Caco-2 (cell line): ENCODE data around the gene FBXO10. TPM values are rescaled to one million over a fixed set of nuclear protein-coding genes. Genes with fewer than 3 reads are reported as not detected.

Source experiments
- BruUV-seq: library from RNA; stranded (reverse); fragments of 400-500 nt; replicated peaks from 2 replicates; lab custom pipeline; 2021; lab: Mats Ljungman, UMichigan
- CTCF ChIA-PET: fragments of 300-600 bp; sonication (Branson Sonifier 250); formaldehyde crosslinking; loops from one replicate; lab custom pipeline; 2022; ENCODE audit warnings: antibody characterized with exemption; lab: Charles Lee
- POLR2A ChIA-PET: fragments of 300-600 bp; sonication (Branson Sonifier 250); formaldehyde crosslinking; loops from one replicate; lab custom pipeline; 2022; ENCODE audit warnings: antibody characterized with exemption; lab: Charles Lee
- DNase-seq, 2 experiments: peaks; one replicate each; pipeline versions ENCODE4 v3.0.0 to v3.0.0-alpha.2; 2020 to 2022
- H3K27me3 ChIP-seq: replicated peaks from 2 replicates; pipeline ENCODE4 v1.6.0; 2011; ENCODE audit warnings: low read length; ENCODE audit not compliant: control insufficient read depth, insufficient read depth
- H3K36me3 ChIP-seq: 2 replicates; pipeline ENCODE4 v1.5.1; 2011; ENCODE audit warnings: low read length; ENCODE audit not compliant: control insufficient read depth, insufficient read depth
- H3K4me1 ChIP-seq: fragments of 250-450 bp; sonication (Bioruptor Pico); 2 replicates; pipeline ENCODE4 v1.5.1; 2020; ENCODE audit warnings: mild to moderate bottlenecking
- H3K4me3 ChIP-seq: 2 replicates; pipeline ENCODE4 v1.5.1; 2011; ENCODE audit warnings: low read depth, mild to moderate bottlenecking, control low read depth, low read length
- H3K9me3 ChIP-seq: fragments of 250-450 bp; sonication (Bioruptor Pico); 2 replicates; pipeline ENCODE4 v1.5.1; 2020; ENCODE audit warnings: mild to moderate bottlenecking, moderate library complexity
- H3K27ac Mint-ChIP-seq: one replicate; pipeline ENCODE4 v1.8.0; 2022; ENCODE audit warnings: mixed read lengths; ENCODE audit not compliant: unreplicated experiment
- H3K27me3 Mint-ChIP-seq: one replicate; pipeline ENCODE4 v1.8.0; 2022; ENCODE audit warnings: mixed read lengths; ENCODE audit not compliant: insufficient read depth, unreplicated experiment
- H3K36me3 Mint-ChIP-seq: one replicate; pipeline ENCODE4 v1.8.0; 2022; ENCODE audit warnings: mild to moderate bottlenecking, mixed read lengths; ENCODE audit not compliant: insufficient read depth, unreplicated experiment
- H3K4me1 Mint-ChIP-seq: one replicate; pipeline ENCODE4 v1.8.0; 2022; ENCODE audit warnings: low read depth, mixed read lengths; ENCODE audit not compliant: unreplicated experiment
- H3K4me3 Mint-ChIP-seq: one replicate; pipeline ENCODE4 v1.8.0; 2022; ENCODE audit warnings: mild to moderate bottlenecking, moderate library complexity, mixed read lengths; ENCODE audit not compliant: unreplicated experiment
- H3K9me3 Mint-ChIP-seq: one replicate; pipeline ENCODE4 v1.8.0; 2022; ENCODE audit warnings: mixed read lengths; ENCODE audit not compliant: unreplicated experiment
- intact Hi-C: fragments of 100-400 bp; cut with micrococcal nuclease; formaldehyde crosslinking; loops from one replicate; pipeline ENCODE4 v1.10.0; 2022; ENCODE audit not compliant: unreplicated experiment
- total RNA-seq: library from RNA; stranded (reverse); gene quantifications from 2 replicates; pipeline ENCODE4 v1.2.3, GENCODE V29; 2022
- TF ChIP-seq, protein P1 (sequence below), 2 experiments: fragments of 200-600 bp in 1 of 2; IDR thresholded peaks; 1 replicate in 1 of 2; 2 replicates in 1 of 2; pipeline versions ENCODE4 v1.5.1 to v1.8.0; 2011 to 2022; ENCODE audit warnings: antibody characterized with exemption in 1 of 2, control low read depth in 1 of 2, inconsistent platforms in 1 of 2, low read depth in 1 of 2, low read length in 1 of 2, mild to moderate bottlenecking in 1 of 2, moderate library complexity in 1 of 2; ENCODE audit not compliant: insufficient read depth in 1 of 2, severe bottlenecking in 1 of 2, unreplicated experiment in 1 of 2

Gene FBXO10
- total RNA-seq, 1 experiment from 2014 or later: 6.9 TPM

DNA sequence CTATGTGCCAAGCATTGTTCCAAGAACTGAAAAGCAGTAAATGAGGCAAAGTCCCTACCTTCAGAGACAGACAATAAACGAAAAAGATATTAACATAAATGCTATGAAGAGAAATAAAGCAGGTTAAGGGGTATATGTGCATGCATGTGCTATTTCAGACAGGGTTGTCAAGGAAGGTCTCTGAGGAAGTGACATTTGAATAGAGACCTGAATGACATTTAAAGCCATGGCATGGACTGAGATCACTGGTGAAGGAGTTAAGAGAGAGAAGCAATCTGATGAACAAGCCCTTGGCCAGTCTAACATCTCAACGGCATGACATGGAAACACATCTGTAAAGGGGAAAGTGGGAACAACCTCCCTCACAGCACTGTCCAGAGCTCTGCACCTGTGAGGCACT, 14.5 kb downstream of the FBXO10 start:
- Histone ChIP-seq H3K9me3 (peaks cover 13% of the 10 kb centered on the region), H3K4me3 (no peak overlapping the region), H3K27me3 (no peaks in the 10 kb centered on the region), H3K36me3 (no peaks in the 10 kb centered on the region), H3K4me1 (no peaks in the 10 kb centered on the region)
- TF ChIP-seq, protein P1, sequence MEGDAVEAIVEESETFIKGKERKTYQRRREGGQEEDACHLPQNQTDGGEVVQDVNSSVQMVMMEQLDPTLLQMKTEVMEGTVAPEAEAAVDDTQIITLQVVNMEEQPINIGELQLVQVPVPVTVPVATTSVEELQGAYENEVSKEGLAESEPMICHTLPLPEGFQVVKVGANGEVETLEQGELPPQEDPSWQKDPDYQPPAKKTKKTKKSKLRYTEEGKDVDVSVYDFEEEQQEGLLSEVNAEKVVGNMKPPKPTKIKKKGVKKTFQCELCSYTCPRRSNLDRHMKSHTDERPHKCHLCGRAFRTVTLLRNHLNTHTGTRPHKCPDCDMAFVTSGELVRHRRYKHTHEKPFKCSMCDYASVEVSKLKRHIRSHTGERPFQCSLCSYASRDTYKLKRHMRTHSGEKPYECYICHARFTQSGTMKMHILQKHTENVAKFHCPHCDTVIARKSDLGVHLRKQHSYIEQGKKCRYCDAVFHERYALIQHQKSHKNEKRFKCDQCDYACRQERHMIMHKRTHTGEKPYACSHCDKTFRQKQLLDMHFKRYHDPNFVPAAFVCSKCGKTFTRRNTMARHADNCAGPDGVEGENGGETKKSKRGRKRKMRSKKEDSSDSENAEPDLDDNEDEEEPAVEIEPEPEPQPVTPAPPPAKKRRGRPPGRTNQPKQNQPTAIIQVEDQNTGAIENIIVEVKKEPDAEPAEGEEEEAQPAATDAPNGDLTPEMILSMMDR (IDR thresholded peaks at IDR 0.05; ENCODE audit: insufficient read depth in 1 of 2, low read depth in 1 of 2, low read length in 1 of 2, severe bottlenecking in 1 of 2, unreplicated experiment in 1 of 2): no peak
- Mint-ChIP-seq H3K4me3 (no peak overlapping the region), H3K36me3 (peaks cover 17% of the 10 kb centered on the region), H3K27me3 (no peaks in the 10 kb centered on the region), H3K9me3 (peaks cover 9% of the 10 kb centered on the region), H3K4me1 (no peaks in the 10 kb centered on the region), H3K27ac (no peak overlapping the region)
- ChIA-PET POLR2A (no interaction called here), CTCF (no interaction called here)
- BruUV-seq: no TSS peak
- DNase-seq: no peak
- intact Hi-C loops: no loop called here

DNA sequence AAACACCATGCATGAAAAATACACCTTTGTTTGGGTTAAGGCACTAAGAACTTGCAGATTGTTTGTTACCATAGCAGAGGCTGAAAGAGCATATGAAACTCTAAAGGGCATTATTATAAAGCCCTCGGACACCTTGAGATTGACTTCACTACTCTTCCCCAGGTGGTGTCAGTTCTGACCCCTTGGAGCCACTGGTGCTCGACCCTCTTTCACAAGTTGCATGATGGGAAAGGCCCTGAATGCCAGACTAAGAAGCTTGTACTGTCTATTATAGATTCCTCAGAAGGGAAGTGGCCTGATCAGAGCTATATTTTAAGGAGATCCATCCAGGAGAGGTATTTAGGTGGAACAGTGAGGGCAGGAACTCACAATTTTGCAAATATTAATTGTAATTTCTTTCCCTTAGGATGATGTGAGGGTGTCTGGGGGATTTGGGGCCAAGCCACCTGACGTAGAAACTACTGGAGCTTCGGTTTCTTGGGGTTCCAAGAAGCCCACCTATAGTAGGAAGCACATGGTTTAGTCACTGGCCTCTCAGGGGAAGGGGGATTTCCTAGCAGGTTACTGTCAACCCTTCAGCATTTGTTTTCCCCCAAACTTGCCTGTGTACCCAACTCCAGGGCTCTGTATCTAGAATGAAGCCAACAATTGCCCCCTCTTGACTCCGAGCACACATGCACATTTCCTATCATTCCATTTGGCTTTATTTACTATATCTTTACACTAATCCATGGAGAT, 16.2 kb downstream of the FBXO10 start:
- no peaks in the 10 kb centered on the region for H3K27me3 Mint-ChIP-seq
- peaks cover 9% of the 10 kb centered on the region for H3K9me3 Mint-ChIP-seq
- intact Hi-C loops: loop anchor here (2.0 kb wide), 1 partner anchor 25 kb away; no protein-coding TSS in a partner anchor
- BruUV-seq: no TSS peak
- H3K27ac Mint-ChIP-seq: no peak overlapping the region
- TF ChIP-seq, protein P1 (IDR thresholded peaks at IDR 0.05; ENCODE audit: insufficient read depth in 1 of 2, low read depth in 1 of 2, low read length in 1 of 2, severe bottlenecking in 1 of 2, unreplicated experiment in 1 of 2): no peak
- no peak overlapping the region for H3K4me3 Mint-ChIP-seq
- ChIA-PET POLR2A (no interaction called here), CTCF (no interaction called here)
- no peaks in the 10 kb centered on the region for H3K36me3 ChIP-seq
- peaks cover 17% of the 10 kb centered on the region for H3K36me3 Mint-ChIP-seq
- H3K4me3 ChIP-seq: no peak overlapping the region
- H3K9me3 ChIP-seq: peaks cover 13% of the 10 kb centered on the region
- no peaks in the 10 kb centered on the region for H3K4me1 Mint-ChIP-seq
- H3K4me1 ChIP-seq: no peaks in the 10 kb centered on the region
- no peaks in the 10 kb centered on the region for H3K27me3 ChIP-seq
- DNase-seq: no peak

DNA sequence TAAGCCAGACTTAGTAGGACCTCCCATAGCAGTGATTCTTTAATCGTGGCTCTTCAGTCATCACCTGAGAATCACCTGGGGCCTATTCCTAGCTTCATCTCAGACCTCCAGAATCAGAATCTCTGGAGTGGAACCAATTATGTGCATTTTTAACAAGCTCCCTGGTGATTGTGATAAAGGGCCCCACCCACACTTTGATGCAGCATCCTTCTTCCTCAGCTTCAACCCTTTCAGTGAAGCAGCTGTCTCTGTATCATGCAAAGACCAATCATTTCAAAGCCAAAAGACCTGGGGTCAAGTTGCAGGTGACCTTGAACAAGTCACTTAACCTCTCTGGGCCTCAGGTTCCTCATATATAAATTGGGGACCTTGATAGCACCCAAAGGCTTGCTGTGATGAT, 17.1 kb downstream of the FBXO10 start:
- ChIA-PET CTCF (no interaction called here), POLR2A (no interaction called here)
- Mint-ChIP-seq H3K4me1 (no peaks in the 10 kb centered on the region), H3K9me3 (peaks cover 9% of the 10 kb centered on the region), H3K36me3 (peaks cover 15% of the 10 kb centered on the region), H3K27me3 (no peaks in the 10 kb centered on the region), H3K27ac (no peak overlapping the region), H3K4me3 (no peak overlapping the region)
- no TSS peak for BruUV-seq
- H3K9me3 ChIP-seq: peaks cover 4% of the 10 kb centered on the region
- intact Hi-C loops: loop anchor here (2.0 kb wide), 1 partner anchor 24 kb away; no protein-coding TSS in a partner anchor
- H3K4me1 ChIP-seq: no peaks in the 10 kb centered on the region
- DNase-seq: no peak
- H3K4me3 ChIP-seq: no peak overlapping the region
- TF ChIP-seq, protein P1 (IDR thresholded peaks at IDR 0.05; ENCODE audit: insufficient read depth in 1 of 2, low read depth in 1 of 2, low read length in 1 of 2, severe bottlenecking in 1 of 2, unreplicated experiment in 1 of 2): no peak
- H3K27me3 ChIP-seq: no peaks in the 10 kb centered on the region
- no peaks in the 10 kb centered on the region for H3K36me3 ChIP-seq
